Parathyroid adenoma (tissue), 2 donors: ENCODE results near the gene PAPSS1.

ENCODE experiments used
- H2AFZ ChIP-seq: fragments of 300-600 bp; sonication (generic); one replicate; pipeline ENCODE4 v1.7.0; 2017; ENCODE audit warnings: antibody characterized with exemption, mild to moderate bottlenecking
- H3K27ac ChIP-seq: fragments of 300-600 bp; sonication (generic); one replicate; pipeline ENCODE4 v1.7.0; 2017
- H3K27me3 ChIP-seq: fragments of 300-600 bp; sonication (generic); one replicate; pipeline ENCODE4 v1.7.0; 2017; ENCODE audit warnings: low read length; ENCODE audit not compliant: control insufficient read depth, insufficient read depth
- H3K36me3 ChIP-seq: fragments of 300-600 bp; sonication (generic); one replicate; pipeline ENCODE4 v1.7.0; 2017; ENCODE audit warnings: low read length; ENCODE audit not compliant: control insufficient read depth, insufficient read depth
- H3K4me1 ChIP-seq: fragments of 300-600 bp; sonication (generic); one replicate; pipeline ENCODE4 v1.7.0; 2017; ENCODE audit warnings: control low read depth
- H3K4me2 ChIP-seq: fragments of 300-600 bp; sonication (generic); one replicate; pipeline ENCODE4 v1.7.0; 2017; ENCODE audit warnings: low read length
- H3K4me3 ChIP-seq: fragments of 300-600 bp; sonication (generic); one replicate; pipeline ENCODE4 v1.7.0; 2017; ENCODE audit warnings: low read depth, low read length
- H3K79me2 ChIP-seq: fragments of 300-600 bp; sonication (generic); one replicate; pipeline ENCODE4 v1.7.0; 2017; ENCODE audit warnings: control low read depth
- H3K9ac ChIP-seq: fragments of 300-600 bp; sonication (generic); one replicate; pipeline ENCODE4 v1.7.0; 2017; ENCODE audit warnings: mild to moderate bottlenecking
- H3K9me3 ChIP-seq: fragments of 300-600 bp; sonication (generic); one replicate; pipeline ENCODE4 v1.7.0; 2017; ENCODE audit warnings: low read length; ENCODE audit not compliant: control insufficient read depth
- CTCF ChIP-seq: fragments of 300-600 bp; sonication (generic); IDR thresholded peaks from one replicate; pipeline ENCODE4 v1.7.0; 2017; ENCODE audit warnings: antibody characterized with exemption, mild to moderate bottlenecking
- donor health status: primary hyperparathyroidism.

Gene PAPSS1

GRCh38 chr4:107618656-107619055 is 101.4 kb downstream of the PAPSS1 start:
- Histone ChIP-seq H3K9ac (no peak overlapping the region), H3K9me3 (no peaks in the 10 kb centered on the region), H3K79me2 (no peaks in the 10 kb centered on the region), H3K27me3 (no peaks in the 10 kb centered on the region), H3K4me2 (no peak overlapping the region), H2AFZ (no peak overlapping the region), H3K4me3 (no peak overlapping the region), H3K36me3 (no peaks in the 10 kb centered on the region), H3K27ac (no peak overlapping the region), H3K4me1 (no peaks in the 10 kb centered on the region)
- no peak for TF ChIP-seq CTCF

DNA sequence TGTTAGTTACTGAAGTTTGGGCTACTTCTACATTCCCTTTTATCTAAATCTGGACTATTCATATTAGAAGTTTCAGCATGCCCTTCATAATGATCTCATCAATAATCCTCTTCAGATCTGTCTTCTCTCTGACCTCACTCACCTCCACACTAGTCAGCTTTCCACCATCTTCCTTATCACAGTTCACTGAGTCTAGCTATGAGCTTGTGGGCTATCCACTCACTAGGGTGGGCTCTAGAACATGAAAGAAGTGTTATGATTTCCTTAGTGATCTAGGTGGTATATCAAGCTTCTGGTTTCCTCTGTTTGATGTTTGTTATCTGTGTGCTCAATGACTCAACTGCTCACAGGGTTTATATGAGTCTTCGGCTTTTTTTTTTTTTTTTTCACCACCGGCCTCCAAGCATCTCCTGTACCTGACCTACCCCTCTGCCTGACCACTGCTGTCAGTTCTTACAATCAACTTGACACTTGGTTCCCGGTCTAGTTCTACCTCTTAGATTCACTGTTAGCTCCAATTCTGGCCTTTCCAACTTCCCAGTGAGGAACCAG is 103.1 kb downstream of the PAPSS1 start:
- H3K4me1 ChIP-seq = no peaks in the 10 kb centered on the region
- no peaks in the 10 kb centered on the region for H3K27me3 ChIP-seq
- no peaks in the 10 kb centered on the region for H3K9me3 ChIP-seq
- H3K36me3 ChIP-seq = no peaks in the 10 kb centered on the region
- no peak overlapping the region for H3K9ac ChIP-seq
- no peaks in the 10 kb centered on the region for H3K79me2 ChIP-seq
- no peak overlapping the region for H2AFZ ChIP-seq
- no peak overlapping the region for H3K4me3 ChIP-seq
- no peak overlapping the region for H3K27ac ChIP-seq
- no peak for TF ChIP-seq CTCF
- no peak overlapping the region for H3K4me2 ChIP-seq

DNA sequence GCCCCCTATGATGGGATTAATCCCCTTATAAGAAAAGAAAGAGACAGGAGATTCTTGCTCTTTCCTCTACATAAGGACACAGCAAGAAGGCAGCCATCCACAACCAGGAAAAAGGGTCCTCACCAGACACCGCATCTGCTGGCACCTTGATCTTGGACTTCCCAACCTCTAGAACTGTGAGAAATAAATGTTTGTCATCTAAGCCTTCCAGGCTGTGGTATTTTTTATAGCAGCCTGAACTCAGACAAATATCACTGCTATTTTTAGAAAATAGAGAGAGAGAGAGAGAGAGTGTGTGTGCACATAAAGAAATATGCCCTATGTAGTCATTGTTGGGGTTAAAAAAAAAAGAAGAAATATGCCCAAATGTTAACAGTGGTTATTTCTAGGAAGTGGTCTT is 104.2 kb downstream of the PAPSS1 start:
- H3K9me3 ChIP-seq = no peaks in the 10 kb centered on the region
- no peaks in the 10 kb centered on the region for H3K4me1 ChIP-seq
- no peak overlapping the region for H2AFZ ChIP-seq
- H3K9ac ChIP-seq = no peak overlapping the region
- no peaks in the 10 kb centered on the region for H3K36me3 ChIP-seq
- TF ChIP-seq CTCF = no peak
- no peak overlapping the region for H3K4me2 ChIP-seq
- no peaks in the 10 kb centered on the region for H3K27me3 ChIP-seq
- H3K4me3 ChIP-seq = no peak overlapping the region
- no peak overlapping the region for H3K27ac ChIP-seq
- H3K79me2 ChIP-seq = no peaks in the 10 kb centered on the region

GRCh38 chr4:107603430-107603829 is 116.6 kb downstream of the PAPSS1 start:
- Histone ChIP-seq H3K27me3 (no peaks in the 10 kb centered on the region), H3K27ac (no peak overlapping the region), H3K4me1 (no peaks in the 10 kb centered on the region), H3K4me2 (no peak overlapping the region), H3K4me3 (no peak overlapping the region), H3K9ac (no peak overlapping the region), H2AFZ (no peak overlapping the region), H3K36me3 (no peaks in the 10 kb centered on the region), H3K79me2 (no peaks in the 10 kb centered on the region), H3K9me3 (no peaks in the 10 kb centered on the region)
- no peak for TF ChIP-seq CTCF

DNA sequence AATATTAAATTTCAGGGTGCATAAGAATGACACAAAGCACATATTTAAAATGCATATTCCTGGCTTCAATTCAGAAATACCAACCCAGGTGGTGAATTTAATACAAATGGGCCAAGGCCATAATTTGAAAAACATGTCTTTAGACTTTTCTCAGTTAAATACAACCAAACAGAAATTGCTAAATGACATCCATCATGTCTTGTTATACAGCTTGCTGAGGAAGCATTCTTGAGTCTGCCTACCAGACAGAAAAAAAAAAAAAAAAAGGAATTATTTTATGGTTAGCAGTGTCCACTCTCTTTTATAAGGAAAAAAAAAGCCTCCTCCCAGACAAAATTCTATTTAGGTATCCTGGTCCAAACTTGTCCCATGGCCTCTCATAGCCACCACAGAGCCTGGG is 119.1 kb downstream of the PAPSS1 start:
- H3K9ac ChIP-seq = no peak overlapping the region
- H3K27me3 ChIP-seq = no peaks in the 10 kb centered on the region
- H3K36me3 ChIP-seq = no peaks in the 10 kb centered on the region
- TF ChIP-seq CTCF = no peak
- no peak overlapping the region for H3K4me3 ChIP-seq
- no peak overlapping the region for H2AFZ ChIP-seq
- no peak overlapping the region for H3K4me2 ChIP-seq
- no peaks in the 10 kb centered on the region for H3K9me3 ChIP-seq
- no peaks in the 10 kb centered on the region for H3K79me2 ChIP-seq
- H3K27ac ChIP-seq = no peak overlapping the region
- no peaks in the 10 kb centered on the region for H3K4me1 ChIP-seq
